Neural cell (in vitro differentiated cells): ENCODE data around the gene BHLHE23. TPM values are rescaled to one million over a fixed set of nuclear protein-coding genes. Genes with fewer than 3 reads are reported as not detected.

Experiments
- H2AFZ ChIP-seq: fragments of 200-600, 300-800 bp; sonication (generic), shearing (Covaris generic); 2 replicates; pipeline ENCODE4 v1.6.0; 2014; ENCODE audit warnings: low read depth, mild to moderate bottlenecking, antibody characterized with exemption, low read length, moderate library complexity
- H3F3A ChIP-seq: fragments of 200-600 bp; shearing (Covaris generic); 2 replicates; pipeline ENCODE4 v1.6.1; 2016; ENCODE audit warnings: mild to moderate bottlenecking, moderate library complexity, mixed read lengths, antibody characterized with exemption, low read length; ENCODE audit not compliant: insufficient read depth, poor library complexity, severe bottlenecking
- H3K27ac ChIP-seq: fragments of 200-600, 300-800 bp; sonication (generic), shearing (Covaris generic); 2 replicates; pipeline ENCODE4 v1.5.1; 2014; ENCODE audit warnings: mild to moderate bottlenecking, low read length, moderate library complexity
- H3K27me3 ChIP-seq: fragments of 300-800, 200-600 bp; sonication (generic), shearing (Covaris generic); 2 replicates; pipeline ENCODE4 v1.6.0; 2014; ENCODE audit warnings: mild to moderate bottlenecking, low read depth, low read length, moderate library complexity; ENCODE audit not compliant: insufficient read depth
- H3K36me3 ChIP-seq: fragments of 300-800, 200-600 bp; sonication (generic), shearing (Covaris generic); 2 replicates; pipeline ENCODE4 v1.5.1; 2014; ENCODE audit warnings: mild to moderate bottlenecking, antibody characterized with exemption, low read length, moderate library complexity; ENCODE audit not compliant: insufficient read depth
- H3K4me2 ChIP-seq: fragments of 300-800, 200-600 bp; sonication (generic), shearing (Covaris generic); 2 replicates; pipeline ENCODE4 v1.6.0; 2014; ENCODE audit warnings: mild to moderate bottlenecking, low read length
- H3K4me3 ChIP-seq: fragments of 300-800, 200-600 bp; sonication (generic), shearing (Covaris generic); 2 replicates; pipeline ENCODE4 v1.5.1; 2014; ENCODE audit warnings: mild to moderate bottlenecking, low read length, moderate library complexity
- H3K79me2 ChIP-seq: fragments of 200-600 bp; shearing (Covaris generic); replicated peaks from 2 replicates; pipeline ENCODE4 v1.6.0; 2014; ENCODE audit warnings: mild to moderate bottlenecking, low read length, moderate library complexity; ENCODE audit not compliant: insufficient read depth
- H3K9ac ChIP-seq: fragments of 300-800, 200-600 bp; sonication (generic), shearing (Covaris generic); 2 replicates; pipeline ENCODE4 v1.6.1; 2016; ENCODE audit warnings: mild to moderate bottlenecking, low read length, mixed read lengths
- H3K9me2 ChIP-seq: fragments of 200-600 bp; shearing (Covaris generic); 2 replicates; pipeline ENCODE4 v1.6.1; 2016; ENCODE audit warnings: mild to moderate bottlenecking, low read length, mixed read lengths; ENCODE audit not compliant: insufficient read depth
- H3K9me3 ChIP-seq: fragments of 200-600, 300-800 bp; sonication (generic), shearing (Covaris generic); 2 replicates; pipeline ENCODE4 v1.6.1; 2016; ENCODE audit warnings: mild to moderate bottlenecking, mixed run types, low read length, moderate library complexity, mixed read lengths
- H4K20me1 ChIP-seq: fragments of 200-600 bp; shearing (Covaris generic); 2 replicates; pipeline ENCODE4 v1.6.1; 2016; ENCODE audit warnings: mild to moderate bottlenecking, mixed run types; ENCODE audit not compliant: insufficient read depth
- EP300 ChIP-seq: fragments of 450-650 bp; conservative IDR thresholded peaks from 2 replicates; pipeline ENCODE4 v1.6.1; 2014; ENCODE audit warnings: antibody characterized with exemption, mild to moderate bottlenecking, moderate library complexity; ENCODE audit not compliant: poor library complexity, severe bottlenecking
- EZH2 ChIP-seq: fragments of 200-600, 300-800 bp; shearing (Covaris generic), sonication (generic); IDR thresholded peaks from 2 replicates; pipeline ENCODE4 v1.6.1; 2014; ENCODE audit warnings: antibody characterized with exemption, low read length, borderline replicate concordance, mild to moderate bottlenecking; ENCODE audit not compliant: insufficient read depth, poor library complexity, severe bottlenecking
- MXI1 ChIP-seq: fragments of 450-650 bp; conservative IDR thresholded peaks from 2 replicates; pipeline ENCODE4 v1.6.1; 2014; ENCODE audit warnings: antibody characterized with exemption, mild to moderate bottlenecking; ENCODE audit not compliant: poor library complexity, severe bottlenecking
- POLR2AphosphoS5 ChIP-seq: IDR thresholded peaks from 2 replicates; pipeline ENCODE4 v1.6.1; 2012
- RAD21 ChIP-seq: fragments of 450-650 bp; conservative IDR thresholded peaks from 2 replicates; pipeline ENCODE4 v1.6.1; 2014; ENCODE audit warnings: antibody characterized with exemption, mild to moderate bottlenecking, moderate library complexity
- SMC3 ChIP-seq: fragments of 450-650 bp; conservative IDR thresholded peaks from 2 replicates; pipeline ENCODE4 v1.6.1; 2014; ENCODE audit warnings: antibody characterized with exemption, mild to moderate bottlenecking, moderate library complexity; ENCODE audit not compliant: poor library complexity
- TAF1 ChIP-seq: IDR thresholded peaks from 2 replicates; pipeline ENCODE4 v1.6.1; 2012; ENCODE audit warnings: low read depth
- polyA plus RNA-seq: library from polyadenylated mRNA; depleted of rRNA; stranded (reverse); fragments of >200 nt; gene quantifications from 2 replicates; pipeline ENCODE4 v1.2.3, GENCODE V29; 2014
- TF ChIP-seq, protein P1 (sequence below): IDR thresholded peaks from 2 replicates; pipeline ENCODE4 v1.6.1; 2012; ENCODE audit warnings: borderline replicate concordance
- TF ChIP-seq, protein P2 (sequence below): fragments of 450-650 bp; IDR thresholded peaks from 2 replicates; pipeline ENCODE4 v1.5.1; 2014; ENCODE audit warnings: antibody characterized with exemption, mild to moderate bottlenecking, moderate library complexity; ENCODE audit not compliant: poor library complexity, severe bottlenecking

BHLHE23 gene
- polyA plus RNA-seq, 1 donor from 2014 or later = not detected

DNA sequence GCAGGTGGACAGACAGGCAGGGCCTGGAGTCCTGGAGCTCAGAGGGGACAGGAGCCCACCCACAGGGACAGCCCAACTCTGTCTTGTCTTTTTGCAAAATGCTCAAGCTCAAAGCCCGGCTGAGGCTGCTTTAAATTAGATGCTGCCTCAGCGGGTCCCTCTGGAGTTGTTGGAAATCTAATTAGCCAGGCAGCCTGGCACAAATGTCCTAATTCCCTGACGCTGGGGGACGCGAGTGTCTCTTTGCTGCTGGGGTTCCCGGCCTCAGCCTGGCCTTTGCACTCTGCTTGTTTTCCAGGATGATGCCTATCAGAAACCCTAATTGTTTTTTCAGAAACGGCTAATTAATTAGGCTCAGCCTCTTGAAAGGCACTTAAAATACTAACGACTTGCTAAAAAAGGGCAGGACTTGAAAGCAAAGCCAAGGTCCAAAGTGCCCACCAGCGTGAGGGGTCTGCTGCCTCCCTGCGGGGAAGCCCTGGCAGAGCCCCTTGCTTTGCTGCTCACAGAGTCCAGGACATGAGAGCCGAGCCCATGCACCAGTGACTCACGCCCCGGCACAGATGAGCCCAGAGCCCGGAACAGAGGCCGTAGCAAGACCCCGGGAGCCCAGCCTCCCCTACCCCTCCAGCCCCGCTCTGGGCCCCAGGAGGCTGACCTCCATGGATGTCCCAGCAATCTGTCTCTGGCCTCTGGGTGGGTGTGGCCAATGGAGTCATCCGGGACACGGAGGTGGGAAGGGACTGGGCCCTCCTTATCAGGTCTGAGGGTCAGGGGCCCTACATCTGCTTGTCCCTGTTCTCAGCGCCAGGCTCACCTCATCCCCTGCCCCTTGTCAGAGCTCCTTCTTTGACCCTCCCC is 46.0 kb upstream of the BHLHE23 start:
- no peak overlapping the region for H3K9ac ChIP-seq
- no peaks in the 10 kb centered on the region for H3K9me3 ChIP-seq
- no peaks in the 10 kb centered on the region for H3F3A ChIP-seq
- no peaks in the 10 kb centered on the region for H3K79me2 ChIP-seq
- H3K27ac ChIP-seq = no peak overlapping the region
- no peak overlapping the region for H3K4me3 ChIP-seq
- H2AFZ ChIP-seq = no peak overlapping the region
- TF ChIP-seq SMC3 = no peak
- no peak for TF ChIP-seq TAF1
- no peak for TF ChIP-seq EZH2
- TF ChIP-seq, protein P1, sequence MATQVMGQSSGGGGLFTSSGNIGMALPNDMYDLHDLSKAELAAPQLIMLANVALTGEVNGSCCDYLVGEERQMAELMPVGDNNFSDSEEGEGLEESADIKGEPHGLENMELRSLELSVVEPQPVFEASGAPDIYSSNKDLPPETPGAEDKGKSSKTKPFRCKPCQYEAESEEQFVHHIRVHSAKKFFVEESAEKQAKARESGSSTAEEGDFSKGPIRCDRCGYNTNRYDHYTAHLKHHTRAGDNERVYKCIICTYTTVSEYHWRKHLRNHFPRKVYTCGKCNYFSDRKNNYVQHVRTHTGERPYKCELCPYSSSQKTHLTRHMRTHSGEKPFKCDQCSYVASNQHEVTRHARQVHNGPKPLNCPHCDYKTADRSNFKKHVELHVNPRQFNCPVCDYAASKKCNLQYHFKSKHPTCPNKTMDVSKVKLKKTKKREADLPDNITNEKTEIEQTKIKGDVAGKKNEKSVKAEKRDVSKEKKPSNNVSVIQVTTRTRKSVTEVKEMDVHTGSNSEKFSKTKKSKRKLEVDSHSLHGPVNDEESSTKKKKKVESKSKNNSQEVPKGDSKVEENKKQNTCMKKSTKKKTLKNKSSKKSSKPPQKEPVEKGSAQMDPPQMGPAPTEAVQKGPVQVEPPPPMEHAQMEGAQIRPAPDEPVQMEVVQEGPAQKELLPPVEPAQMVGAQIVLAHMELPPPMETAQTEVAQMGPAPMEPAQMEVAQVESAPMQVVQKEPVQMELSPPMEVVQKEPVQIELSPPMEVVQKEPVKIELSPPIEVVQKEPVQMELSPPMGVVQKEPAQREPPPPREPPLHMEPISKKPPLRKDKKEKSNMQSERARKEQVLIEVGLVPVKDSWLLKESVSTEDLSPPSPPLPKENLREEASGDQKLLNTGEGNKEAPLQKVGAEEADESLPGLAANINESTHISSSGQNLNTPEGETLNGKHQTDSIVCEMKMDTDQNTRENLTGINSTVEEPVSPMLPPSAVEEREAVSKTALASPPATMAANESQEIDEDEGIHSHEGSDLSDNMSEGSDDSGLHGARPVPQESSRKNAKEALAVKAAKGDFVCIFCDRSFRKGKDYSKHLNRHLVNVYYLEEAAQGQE = no peak
- TF ChIP-seq RAD21 = no peak
- no peak for TF ChIP-seq EP300
- TF ChIP-seq, protein P2, sequence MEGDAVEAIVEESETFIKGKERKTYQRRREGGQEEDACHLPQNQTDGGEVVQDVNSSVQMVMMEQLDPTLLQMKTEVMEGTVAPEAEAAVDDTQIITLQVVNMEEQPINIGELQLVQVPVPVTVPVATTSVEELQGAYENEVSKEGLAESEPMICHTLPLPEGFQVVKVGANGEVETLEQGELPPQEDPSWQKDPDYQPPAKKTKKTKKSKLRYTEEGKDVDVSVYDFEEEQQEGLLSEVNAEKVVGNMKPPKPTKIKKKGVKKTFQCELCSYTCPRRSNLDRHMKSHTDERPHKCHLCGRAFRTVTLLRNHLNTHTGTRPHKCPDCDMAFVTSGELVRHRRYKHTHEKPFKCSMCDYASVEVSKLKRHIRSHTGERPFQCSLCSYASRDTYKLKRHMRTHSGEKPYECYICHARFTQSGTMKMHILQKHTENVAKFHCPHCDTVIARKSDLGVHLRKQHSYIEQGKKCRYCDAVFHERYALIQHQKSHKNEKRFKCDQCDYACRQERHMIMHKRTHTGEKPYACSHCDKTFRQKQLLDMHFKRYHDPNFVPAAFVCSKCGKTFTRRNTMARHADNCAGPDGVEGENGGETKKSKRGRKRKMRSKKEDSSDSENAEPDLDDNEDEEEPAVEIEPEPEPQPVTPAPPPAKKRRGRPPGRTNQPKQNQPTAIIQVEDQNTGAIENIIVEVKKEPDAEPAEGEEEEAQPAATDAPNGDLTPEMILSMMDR = no peak
- no peak for TF ChIP-seq POLR2AphosphoS5
- no peak for TF ChIP-seq MXI1
- no peaks in the 10 kb centered on the region for H4K20me1 ChIP-seq
- no peaks in the 10 kb centered on the region for H3K27me3 ChIP-seq
- H3K9me2 ChIP-seq = no peaks in the 10 kb centered on the region
- H3K36me3 ChIP-seq = no peaks in the 10 kb centered on the region
- H3K4me2 ChIP-seq = no peak overlapping the region

DNA sequence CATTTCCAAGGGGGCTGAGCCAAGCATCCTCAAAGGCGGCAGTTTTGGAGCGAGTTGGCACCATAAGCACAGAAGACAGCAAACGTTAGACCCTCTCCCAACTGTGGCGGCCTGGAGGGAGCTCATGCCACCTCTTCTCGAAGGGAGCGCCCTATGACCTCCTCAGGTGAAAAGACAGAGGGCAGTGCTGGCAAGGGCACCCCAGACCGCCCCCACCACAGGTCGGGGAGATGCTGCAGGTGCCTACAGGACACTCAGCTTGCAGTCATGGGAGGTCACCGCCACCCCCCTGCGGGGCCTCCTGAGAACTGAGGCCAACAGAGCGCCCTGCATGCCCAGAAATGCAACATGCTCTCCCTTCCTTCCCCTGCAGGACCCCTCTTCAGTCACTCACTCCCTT is 45.1 kb upstream of the BHLHE23 start:
- Histone ChIP-seq H3K9ac (no peak overlapping the region), H3K36me3 (no peaks in the 10 kb centered on the region), H3K9me3 (no peaks in the 10 kb centered on the region), H4K20me1 (no peaks in the 10 kb centered on the region), H3K9me2 (no peaks in the 10 kb centered on the region), H3F3A (no peaks in the 10 kb centered on the region), H3K27me3 (no peaks in the 10 kb centered on the region), H3K4me3 (no peak overlapping the region), H3K27ac (no peak overlapping the region), H3K4me2 (no peak overlapping the region), H3K79me2 (no peaks in the 10 kb centered on the region), H2AFZ (no peak overlapping the region)
- TF ChIP-seq EP300 (no peak), TAF1 (no peak), EZH2 (no peak), RAD21 (no peak), MXI1 (no peak), SMC3 (no peak), POLR2AphosphoS5 (no peak)
- TF ChIP-seq, protein P2 = no peak
